ENCODE measurements around the gene STXBP4. TPM values are rescaled to one million over a fixed set of nuclear protein-coding genes. Genes with fewer than 3 reads are reported as not detected.

The STXBP4 gene
- total RNA-seq, 1 experiment from 2014 or later: 12.0 TPM

DNA sequence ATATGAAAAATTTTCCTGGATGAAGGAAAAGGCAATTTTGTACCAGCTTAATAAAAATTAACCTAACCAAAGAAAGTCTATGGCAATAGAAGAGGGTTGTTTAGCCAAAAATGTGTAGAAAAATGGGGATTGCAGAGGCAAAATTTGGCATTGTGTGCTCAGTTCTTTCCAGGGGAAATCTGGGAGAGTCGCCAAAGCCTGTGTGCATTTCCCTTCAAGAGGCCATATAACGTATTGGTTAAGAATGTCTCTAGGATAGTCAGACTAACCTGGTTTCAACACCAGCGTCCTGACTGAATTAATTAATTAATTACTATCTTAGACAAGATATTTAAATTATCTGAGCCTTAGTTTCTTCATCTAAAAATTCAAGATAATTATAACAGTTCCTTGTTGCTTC lies 251.4 kb downstream of the STXBP4 start (continued):
- TF ChIP-seq, protein P1, sequence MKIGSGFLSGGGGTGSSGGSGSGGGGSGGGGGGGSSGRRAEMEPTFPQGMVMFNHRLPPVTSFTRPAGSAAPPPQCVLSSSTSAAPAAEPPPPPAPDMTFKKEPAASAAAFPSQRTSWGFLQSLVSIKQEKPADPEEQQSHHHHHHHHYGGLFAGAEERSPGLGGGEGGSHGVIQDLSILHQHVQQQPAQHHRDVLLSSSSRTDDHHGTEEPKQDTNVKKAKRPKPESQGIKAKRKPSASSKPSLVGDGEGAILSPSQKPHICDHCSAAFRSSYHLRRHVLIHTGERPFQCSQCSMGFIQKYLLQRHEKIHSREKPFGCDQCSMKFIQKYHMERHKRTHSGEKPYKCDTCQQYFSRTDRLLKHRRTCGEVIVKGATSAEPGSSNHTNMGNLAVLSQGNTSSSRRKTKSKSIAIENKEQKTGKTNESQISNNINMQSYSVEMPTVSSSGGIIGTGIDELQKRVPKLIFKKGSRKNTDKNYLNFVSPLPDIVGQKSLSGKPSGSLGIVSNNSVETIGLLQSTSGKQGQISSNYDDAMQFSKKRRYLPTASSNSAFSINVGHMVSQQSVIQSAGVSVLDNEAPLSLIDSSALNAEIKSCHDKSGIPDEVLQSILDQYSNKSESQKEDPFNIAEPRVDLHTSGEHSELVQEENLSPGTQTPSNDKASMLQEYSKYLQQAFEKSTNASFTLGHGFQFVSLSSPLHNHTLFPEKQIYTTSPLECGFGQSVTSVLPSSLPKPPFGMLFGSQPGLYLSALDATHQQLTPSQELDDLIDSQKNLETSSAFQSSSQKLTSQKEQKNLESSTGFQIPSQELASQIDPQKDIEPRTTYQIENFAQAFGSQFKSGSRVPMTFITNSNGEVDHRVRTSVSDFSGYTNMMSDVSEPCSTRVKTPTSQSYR (CRISPR knock-in tag; IDR thresholded peaks at IDR 0.05): no peak
- TF ChIP-seq CREB1 (CRISPR knock-in tag; IDR thresholded peaks at IDR 0.05): no peak
- TF ChIP-seq, protein P2, sequence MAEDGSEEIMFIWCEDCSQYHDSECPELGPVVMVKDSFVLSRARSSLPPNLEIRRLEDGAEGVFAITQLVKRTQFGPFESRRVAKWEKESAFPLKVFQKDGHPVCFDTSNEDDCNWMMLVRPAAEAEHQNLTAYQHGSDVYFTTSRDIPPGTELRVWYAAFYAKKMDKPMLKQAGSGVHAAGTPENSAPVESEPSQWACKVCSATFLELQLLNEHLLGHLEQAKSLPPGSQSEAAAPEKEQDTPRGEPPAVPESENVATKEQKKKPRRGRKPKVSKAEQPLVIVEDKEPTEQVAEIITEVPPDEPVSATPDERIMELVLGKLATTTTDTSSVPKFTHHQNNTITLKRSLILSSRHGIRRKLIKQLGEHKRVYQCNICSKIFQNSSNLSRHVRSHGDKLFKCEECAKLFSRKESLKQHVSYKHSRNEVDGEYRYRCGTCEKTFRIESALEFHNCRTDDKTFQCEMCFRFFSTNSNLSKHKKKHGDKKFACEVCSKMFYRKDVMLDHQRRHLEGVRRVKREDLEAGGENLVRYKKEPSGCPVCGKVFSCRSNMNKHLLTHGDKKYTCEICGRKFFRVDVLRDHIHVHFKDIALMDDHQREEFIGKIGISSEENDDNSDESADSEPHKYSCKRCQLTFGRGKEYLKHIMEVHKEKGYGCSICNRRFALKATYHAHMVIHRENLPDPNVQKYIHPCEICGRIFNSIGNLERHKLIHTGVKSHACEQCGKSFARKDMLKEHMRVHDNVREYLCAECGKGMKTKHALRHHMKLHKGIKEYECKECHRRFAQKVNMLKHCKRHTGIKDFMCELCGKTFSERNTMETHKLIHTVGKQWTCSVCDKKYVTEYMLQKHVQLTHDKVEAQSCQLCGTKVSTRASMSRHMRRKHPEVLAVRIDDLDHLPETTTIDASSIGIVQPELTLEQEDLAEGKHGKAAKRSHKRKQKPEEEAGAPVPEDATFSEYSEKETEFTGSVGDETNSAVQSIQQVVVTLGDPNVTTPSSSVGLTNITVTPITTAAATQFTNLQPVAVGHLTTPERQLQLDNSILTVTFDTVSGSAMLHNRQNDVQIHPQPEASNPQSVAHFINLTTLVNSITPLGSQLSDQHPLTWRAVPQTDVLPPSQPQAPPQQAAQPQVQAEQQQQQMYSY (CRISPR knock-in tag; IDR thresholded peaks at IDR 0.05): no peak
- TF ChIP-seq, protein P3, sequence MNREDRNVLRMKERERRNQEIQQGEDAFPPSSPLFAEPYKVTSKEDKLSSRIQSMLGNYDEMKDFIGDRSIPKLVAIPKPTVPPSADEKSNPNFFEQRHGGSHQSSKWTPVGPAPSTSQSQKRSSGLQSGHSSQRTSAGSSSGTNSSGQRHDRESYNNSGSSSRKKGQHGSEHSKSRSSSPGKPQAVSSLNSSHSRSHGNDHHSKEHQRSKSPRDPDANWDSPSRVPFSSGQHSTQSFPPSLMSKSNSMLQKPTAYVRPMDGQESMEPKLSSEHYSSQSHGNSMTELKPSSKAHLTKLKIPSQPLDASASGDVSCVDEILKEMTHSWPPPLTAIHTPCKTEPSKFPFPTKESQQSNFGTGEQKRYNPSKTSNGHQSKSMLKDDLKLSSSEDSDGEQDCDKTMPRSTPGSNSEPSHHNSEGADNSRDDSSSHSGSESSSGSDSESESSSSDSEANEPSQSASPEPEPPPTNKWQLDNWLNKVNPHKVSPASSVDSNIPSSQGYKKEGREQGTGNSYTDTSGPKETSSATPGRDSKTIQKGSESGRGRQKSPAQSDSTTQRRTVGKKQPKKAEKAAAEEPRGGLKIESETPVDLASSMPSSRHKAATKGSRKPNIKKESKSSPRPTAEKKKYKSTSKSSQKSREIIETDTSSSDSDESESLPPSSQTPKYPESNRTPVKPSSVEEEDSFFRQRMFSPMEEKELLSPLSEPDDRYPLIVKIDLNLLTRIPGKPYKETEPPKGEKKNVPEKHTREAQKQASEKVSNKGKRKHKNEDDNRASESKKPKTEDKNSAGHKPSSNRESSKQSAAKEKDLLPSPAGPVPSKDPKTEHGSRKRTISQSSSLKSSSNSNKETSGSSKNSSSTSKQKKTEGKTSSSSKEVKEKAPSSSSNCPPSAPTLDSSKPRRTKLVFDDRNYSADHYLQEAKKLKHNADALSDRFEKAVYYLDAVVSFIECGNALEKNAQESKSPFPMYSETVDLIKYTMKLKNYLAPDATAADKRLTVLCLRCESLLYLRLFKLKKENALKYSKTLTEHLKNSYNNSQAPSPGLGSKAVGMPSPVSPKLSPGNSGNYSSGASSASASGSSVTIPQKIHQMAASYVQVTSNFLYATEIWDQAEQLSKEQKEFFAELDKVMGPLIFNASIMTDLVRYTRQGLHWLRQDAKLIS (CRISPR knock-in tag; IDR thresholded peaks at IDR 0.05; ENCODE audit: borderline replicate concordance): no peak
- TF ChIP-seq SP1 (CRISPR knock-in tag; conservative IDR thresholded peaks at IDR 0.05): no peak
- TF ChIP-seq ZNF232 (CRISPR knock-in tag; IDR thresholded peaks at IDR 0.05): no peak
- TF ChIP-seq ZNF416 (CRISPR knock-in tag; IDR thresholded peaks at IDR 0.05): no peak
- no peak for TF ChIP-seq ZNF121 (CRISPR knock-in tag; IDR thresholded peaks at IDR 0.05)
- TF ChIP-seq, protein P4, sequence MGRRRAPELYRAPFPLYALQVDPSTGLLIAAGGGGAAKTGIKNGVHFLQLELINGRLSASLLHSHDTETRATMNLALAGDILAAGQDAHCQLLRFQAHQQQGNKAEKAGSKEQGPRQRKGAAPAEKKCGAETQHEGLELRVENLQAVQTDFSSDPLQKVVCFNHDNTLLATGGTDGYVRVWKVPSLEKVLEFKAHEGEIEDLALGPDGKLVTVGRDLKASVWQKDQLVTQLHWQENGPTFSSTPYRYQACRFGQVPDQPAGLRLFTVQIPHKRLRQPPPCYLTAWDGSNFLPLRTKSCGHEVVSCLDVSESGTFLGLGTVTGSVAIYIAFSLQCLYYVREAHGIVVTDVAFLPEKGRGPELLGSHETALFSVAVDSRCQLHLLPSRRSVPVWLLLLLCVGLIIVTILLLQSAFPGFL (CRISPR knock-in tag; IDR thresholded peaks at IDR 0.05; ENCODE audit: borderline replicate concordance): no peak
- TF ChIP-seq FOXP1 (CRISPR knock-in tag; IDR thresholded peaks at IDR 0.05; ENCODE audit: borderline replicate concordance): no peak
- TF ChIP-seq ZNF219 (CRISPR knock-in tag; IDR thresholded peaks at IDR 0.05; ENCODE audit: borderline replicate concordance): no peak
- no peak for TF ChIP-seq GABPB1 (CRISPR knock-in tag; IDR thresholded peaks at IDR 0.05)

Other genes with a start within 250 kb of the STXBP4 start
- 52.8 to 58.5 TPM (median 57.0 TPM) in 3 replicates for gene TOM1L1, start 67.9 kb upstream of the STXBP4 start, total RNA-seq (2021)
- gene COX11, start 111 bp upstream of the STXBP4 start, total RNA-seq (2021): 58.1 to 65.0 TPM (median 59.9 TPM) in 3 replicates

Data from WTC11 (cell line).